Neural cell (in vitro differentiated cells): Measurements from ENCODE around the gene BTBD19. TPM values are rescaled to one million over a fixed set of nuclear protein-coding genes. Genes with fewer than 3 reads are reported as not detected.
A peak's percentile ranks its signal among the peaks of the same experiment; 100 is the strongest.

Source experiments
- H2AFZ ChIP-seq: fragments of 200-600, 300-800 bp; sonication (generic), shearing (Covaris generic); 2 replicates; pipeline ENCODE4 v1.6.0; 2014; ENCODE audit warnings: low read depth, mild to moderate bottlenecking, antibody characterized with exemption, low read length, moderate library complexity
- H3F3A ChIP-seq: fragments of 200-600 bp; shearing (Covaris generic); 2 replicates; pipeline ENCODE4 v1.6.1; 2016; ENCODE audit warnings: mild to moderate bottlenecking, moderate library complexity, mixed read lengths, antibody characterized with exemption, low read length; ENCODE audit not compliant: insufficient read depth, poor library complexity, severe bottlenecking
- H3K27ac ChIP-seq: fragments of 200-600, 300-800 bp; sonication (generic), shearing (Covaris generic); 2 replicates; pipeline ENCODE4 v1.5.1; 2014; ENCODE audit warnings: mild to moderate bottlenecking, low read length, moderate library complexity
- H3K27me3 ChIP-seq: fragments of 300-800, 200-600 bp; sonication (generic), shearing (Covaris generic); 2 replicates; pipeline ENCODE4 v1.6.0; 2014; ENCODE audit warnings: mild to moderate bottlenecking, low read depth, low read length, moderate library complexity; ENCODE audit not compliant: insufficient read depth
- H3K36me3 ChIP-seq: fragments of 300-800, 200-600 bp; sonication (generic), shearing (Covaris generic); 2 replicates; pipeline ENCODE4 v1.5.1; 2014; ENCODE audit warnings: mild to moderate bottlenecking, antibody characterized with exemption, low read length, moderate library complexity; ENCODE audit not compliant: insufficient read depth
- H3K4me2 ChIP-seq: fragments of 300-800, 200-600 bp; sonication (generic), shearing (Covaris generic); 2 replicates; pipeline ENCODE4 v1.6.0; 2014; ENCODE audit warnings: mild to moderate bottlenecking, low read length
- H3K4me3 ChIP-seq: fragments of 300-800, 200-600 bp; sonication (generic), shearing (Covaris generic); 2 replicates; pipeline ENCODE4 v1.5.1; 2014; ENCODE audit warnings: mild to moderate bottlenecking, low read length, moderate library complexity
- H3K79me2 ChIP-seq: fragments of 200-600 bp; shearing (Covaris generic); replicated peaks from 2 replicates; pipeline ENCODE4 v1.6.0; 2014; ENCODE audit warnings: mild to moderate bottlenecking, low read length, moderate library complexity; ENCODE audit not compliant: insufficient read depth
- H3K9ac ChIP-seq: fragments of 300-800, 200-600 bp; sonication (generic), shearing (Covaris generic); 2 replicates; pipeline ENCODE4 v1.6.1; 2016; ENCODE audit warnings: mild to moderate bottlenecking, low read length, mixed read lengths
- H3K9me2 ChIP-seq: fragments of 200-600 bp; shearing (Covaris generic); 2 replicates; pipeline ENCODE4 v1.6.1; 2016; ENCODE audit warnings: mild to moderate bottlenecking, low read length, mixed read lengths; ENCODE audit not compliant: insufficient read depth
- H3K9me3 ChIP-seq: fragments of 200-600, 300-800 bp; sonication (generic), shearing (Covaris generic); 2 replicates; pipeline ENCODE4 v1.6.1; 2016; ENCODE audit warnings: mild to moderate bottlenecking, mixed run types, low read length, moderate library complexity, mixed read lengths
- H4K20me1 ChIP-seq: fragments of 200-600 bp; shearing (Covaris generic); 2 replicates; pipeline ENCODE4 v1.6.1; 2016; ENCODE audit warnings: mild to moderate bottlenecking, mixed run types; ENCODE audit not compliant: insufficient read depth
- CTCF ChIP-seq: fragments of 450-650 bp; IDR thresholded peaks from 2 replicates; pipeline ENCODE4 v1.5.1; 2014; ENCODE audit warnings: antibody characterized with exemption, mild to moderate bottlenecking, moderate library complexity; ENCODE audit not compliant: poor library complexity, severe bottlenecking
- EP300 ChIP-seq: fragments of 450-650 bp; conservative IDR thresholded peaks from 2 replicates; pipeline ENCODE4 v1.6.1; 2014; ENCODE audit warnings: antibody characterized with exemption, mild to moderate bottlenecking, moderate library complexity; ENCODE audit not compliant: poor library complexity, severe bottlenecking
- EZH2 ChIP-seq: fragments of 200-600, 300-800 bp; shearing (Covaris generic), sonication (generic); IDR thresholded peaks from 2 replicates; pipeline ENCODE4 v1.6.1; 2014; ENCODE audit warnings: antibody characterized with exemption, low read length, borderline replicate concordance, mild to moderate bottlenecking; ENCODE audit not compliant: insufficient read depth, poor library complexity, severe bottlenecking
- MXI1 ChIP-seq: fragments of 450-650 bp; conservative IDR thresholded peaks from 2 replicates; pipeline ENCODE4 v1.6.1; 2014; ENCODE audit warnings: antibody characterized with exemption, mild to moderate bottlenecking; ENCODE audit not compliant: poor library complexity, severe bottlenecking
- POLR2AphosphoS5 ChIP-seq: IDR thresholded peaks from 2 replicates; pipeline ENCODE4 v1.6.1; 2012
- RAD21 ChIP-seq: fragments of 450-650 bp; conservative IDR thresholded peaks from 2 replicates; pipeline ENCODE4 v1.6.1; 2014; ENCODE audit warnings: antibody characterized with exemption, mild to moderate bottlenecking, moderate library complexity
- REST ChIP-seq: IDR thresholded peaks from 2 replicates; pipeline ENCODE4 v1.6.1; 2012; ENCODE audit warnings: borderline replicate concordance
- SMC3 ChIP-seq: fragments of 450-650 bp; conservative IDR thresholded peaks from 2 replicates; pipeline ENCODE4 v1.6.1; 2014; ENCODE audit warnings: antibody characterized with exemption, mild to moderate bottlenecking, moderate library complexity; ENCODE audit not compliant: poor library complexity
- TAF1 ChIP-seq: IDR thresholded peaks from 2 replicates; pipeline ENCODE4 v1.6.1; 2012; ENCODE audit warnings: low read depth
- polyA plus RNA-seq: library from polyadenylated mRNA; depleted of rRNA; stranded (reverse); fragments of >200 nt; gene quantifications from 2 replicates; pipeline ENCODE4 v1.2.3, GENCODE V29; 2014

BTBD19 gene
- polyA plus RNA-seq, 1 donor from 2014 or later = not detected

- no peaks in the 10 kb centered on the region for H3F3A ChIP-seq
- no peaks in the 10 kb centered on the region for H3K9me3 ChIP-seq
- H3K27ac ChIP-seq = peak within 1 kb of the TSS; percentile 53
- peak within 1 kb of the TSS; percentile 75 for H3K9ac ChIP-seq
- H2AFZ ChIP-seq = peak within 1 kb of the TSS; percentile 94
- peak within 1 kb of the TSS; percentile 94 for H3K4me2 ChIP-seq
- H3K27me3 ChIP-seq = no peaks in the 10 kb centered on the region
- no peak for TF ChIP-seq CTCF
- TF ChIP-seq EP300 = peak; percentile 30
- TF ChIP-seq TAF1 = peak; percentile 33
- peak within 1 kb of the TSS; percentile 88 for H3K4me3 ChIP-seq
- no peaks in the 10 kb centered on the region for H4K20me1 ChIP-seq
- H3K9me2 ChIP-seq = no peaks in the 10 kb centered on the region
- H3K36me3 ChIP-seq = no peaks in the 10 kb centered on the region
- H3K79me2 ChIP-seq = no peaks in the 10 kb centered on the region
These were observed 34.7 kb downstream of the BTBD19 start, which contains the start of gene PTCH2 for GRCh38 chr1:44842862-44843655. Gene PTCH2 (minus strand): TSS chr1:44843253. CDS start chr1:44842932, 321 bp downstream.

- no peaks in the 10 kb centered on the region for H4K20me1 ChIP-seq
- H3K27ac ChIP-seq = no peak overlapping the region
- H3K4me3 ChIP-seq = no peak overlapping the region
- H3K27me3 ChIP-seq = no peaks in the 10 kb centered on the region
- H3K79me2 ChIP-seq = no peaks in the 10 kb centered on the region
- no peak overlapping the region for H2AFZ ChIP-seq
- no peaks in the 10 kb centered on the region for H3K36me3 ChIP-seq
- no peak overlapping the region for H3K4me2 ChIP-seq
- H3K9me3 ChIP-seq = no peaks in the 10 kb centered on the region
- H3F3A ChIP-seq = no peaks in the 10 kb centered on the region
- H3K9me2 ChIP-seq = no peaks in the 10 kb centered on the region
- TF ChIP-seq EP300 (no peak), MXI1 (no peak), SMC3 (no peak), RAD21 (no peak), TAF1 (no peak)
- H3K9ac ChIP-seq = no peak overlapping the region
These were observed 38.7 kb downstream of the BTBD19 start for GRCh38 chr1:44846985-44847384.

GRCh38 chr1:44847845-44848244, 39.5 kb downstream of the BTBD19 start:
- no peaks in the 10 kb centered on the region for H3K27me3 ChIP-seq
- no peaks in the 10 kb centered on the region for H3K79me2 ChIP-seq
- no peaks in the 10 kb centered on the region for H3F3A ChIP-seq
- no peak overlapping the region for H3K4me2 ChIP-seq
- H3K9ac ChIP-seq = no peak overlapping the region
- no peaks in the 10 kb centered on the region for H3K36me3 ChIP-seq
- no peaks in the 10 kb centered on the region for H3K9me3 ChIP-seq
- H4K20me1 ChIP-seq = no peaks in the 10 kb centered on the region
- TF ChIP-seq RAD21 (no peak), EP300 (no peak), TAF1 (no peak), REST (no peak), POLR2AphosphoS5 (no peak), EZH2 (no peak), MXI1 (no peak), CTCF (no peak), SMC3 (no peak)
- no peak overlapping the region for H3K4me3 ChIP-seq
- no peak overlapping the region for H2AFZ ChIP-seq
- H3K27ac ChIP-seq = no peak overlapping the region
- no peaks in the 10 kb centered on the region for H3K9me2 ChIP-seq
